Spleen (tissue), 11 donors: ENCODE results near the gene QRSL1. TPM values are rescaled to one million over a fixed set of nuclear protein-coding genes. Genes with fewer than 3 reads are reported as not detected.

Source experiments
- DNase-seq: peaks from one replicate; pipeline ENCODE4 v3.0.0-alpha.2; 2020
- H3K27ac ChIP-seq, 8 donors: fragments of 200-600 bp; sonication (generic) in 7 of 8; 1 replicate in 4 of 8; 2 replicates in 4 of 8; pipeline versions ENCODE4 v1.5.0 to v1.8.0; 2016 to 2021; ENCODE audit warnings: inconsistent platforms in 4 of 8, mild to moderate bottlenecking in 4 of 8, moderate library complexity in 1 of 8
- H3K27me3 ChIP-seq, 7 donors: fragments of 200-600 bp; sonication (generic) in 6 of 7; replicated peaks in 1 of 7; 1 replicate in 4 of 7; 2 replicates in 3 of 7; pipeline versions ENCODE4 v1.5.0 to v1.8.0; 2016 to 2021; ENCODE audit warnings: inconsistent platforms in 3 of 7, mild to moderate bottlenecking in 1 of 7
- H3K36me3 ChIP-seq, 6 donors: fragments of 200-600 bp; sonication (generic) in 5 of 6; 1 replicate in 4 of 6; 2 replicates in 2 of 6; pipeline versions ENCODE4 v1.5.0 to v1.8.0; 2016 to 2021; ENCODE audit warnings: inconsistent platforms in 2 of 6
- H3K4me1 ChIP-seq, 6 donors: fragments of 200-600 bp; sonication (generic) in 5 of 6; 1 replicate in 3 of 6; 2 replicates in 3 of 6; pipeline versions ENCODE4 v1.5.0 to v1.8.0; 2016 to 2021; ENCODE audit warnings: inconsistent platforms in 3 of 6
- H3K4me3 ChIP-seq, 8 donors: fragments of 200-600 bp; sonication (generic) in 7 of 8; 1 replicate in 4 of 8; 2 replicates in 4 of 8; pipeline versions ENCODE4 v1.5.0 to v1.8.0; 2016 to 2021; ENCODE audit warnings: inconsistent platforms in 4 of 8, mild to moderate bottlenecking in 4 of 8, moderate library complexity in 2 of 8
- H3K9me3 ChIP-seq, 8 donors: fragments of 200-600 bp; sonication (generic) in 7 of 8; 1 replicate in 4 of 8; 2 replicates in 4 of 8; pipeline versions ENCODE4 v1.5.0 to v1.8.0; 2016 to 2021; ENCODE audit warnings: inconsistent platforms in 4 of 8
- CTCF ChIP-seq, 11 experiments: fragments of 200-600 bp in 7 of 11; fragments of 450-650 bp in 4 of 11; sonication (generic) in 4 of 11; IDR thresholded peaks in 8 of 11; conservative IDR thresholded peaks in 3 of 11; 1 replicate in 7 of 11; 2 replicates in 4 of 11; pipeline versions ENCODE4 v1.4.0 to v1.8.0; 2016 to 2021; ENCODE audit warnings: antibody characterized with exemption in 11 of 11, inconsistent platforms in 4 of 11, mild to moderate bottlenecking in 1 of 11
- POLR2A ChIP-seq, 3 donors: fragments of 450-650 bp; IDR thresholded peaks; one replicate each; pipeline ENCODE4 v1.5.1; 2017; ENCODE audit warnings: antibody characterized with exemption in 3 of 3, mild to moderate bottlenecking in 1 of 3
- POLR2AphosphoS5 ChIP-seq, 3 donors: sonication (generic); formaldehyde crosslinking; IDR thresholded peaks; one replicate each; pipeline ENCODE4 v1.5.1; 2017; ENCODE audit warnings: antibody characterized with exemption in 3 of 3
- WGBS, 5 donors: extraction: QIAGEN DNeasy Blood & Tissue Kit in 3 of 5; methylation state at CpG; one replicate each; pipeline versions ENCODE4 v1.1.5 to v1.1.7; 2013 to 2018; 5-methylcytosine and 5-hydroxymethylcytosine counted together
- intact Hi-C: fragments of 100-400 bp; cut with DNase I; formaldehyde crosslinking; loops from one replicate; pipeline ENCODE4 v1.15.0; 2023; ENCODE audit warnings: low total_unique reads
- polyA plus RNA-seq, 3 donors: library from polyadenylated mRNA; stranded (reverse); fragments of 200-250 nt; gene quantifications; one replicate each; pipeline ENCODE4 v1.2.1, GENCODE V29; 2013
- total RNA-seq, 7 donors: library from RNA; depleted of rRNA in 3 of 7; stranded (reverse); fragments of >200 nt in 3 of 7; fragmentation: NEBNext Ultra II Directional in 4 of 7; extraction: Animal tissue kit (Norgen Biotek cat#: 25700) in 4 of 7; gene quantifications; one replicate each; pipeline versions ENCODE4 v1.1.0 to v1.2.1, GENCODE V29; 2016 to 2021
- donor health status: healthy with polysubstance abuse.
- donor health status: DM: no; HTN: no; CAD: no; lungs with moderate emphysema.
- donor health status: DM: no; HTN: no; CAD: no.
- donor health status: Bipolar disorder and iron deficiency.
- donor health status: healthy.
- donor health status: DM: no; HTN: no; CAD: no.
- donor health status: DM: yes; HTN: yes; CAD: no.

Gene QRSL1
- total and polyA plus RNA-seq, 10 donors, result 16.4 to 27.9 (median 20.7) TPM

DNA sequence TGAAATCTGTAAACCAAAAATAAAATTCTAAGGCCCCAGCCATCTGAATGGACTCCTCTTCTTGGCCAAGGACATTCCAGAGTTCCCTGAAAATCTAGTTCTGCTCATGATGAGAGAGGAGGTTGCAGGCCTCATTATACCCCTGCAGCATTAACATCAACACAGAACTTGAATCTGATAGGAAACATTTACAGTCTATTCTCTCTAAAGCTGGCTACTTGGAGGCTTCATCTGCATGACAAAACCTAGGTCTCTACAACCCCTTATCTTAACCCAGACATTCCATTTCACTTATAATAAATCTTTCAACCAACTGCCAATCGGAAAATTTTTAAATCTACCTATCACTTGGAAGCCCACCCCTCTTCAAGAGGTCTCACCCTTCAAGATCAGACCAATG lies 15.8 kb upstream of the QRSL1 start:
- peaks cover 0 to 54% (median 2%) of the 10 kb centered on the region in 6 donors for H3K36me3 ChIP-seq
- no peak overlapping the region for H3K27ac ChIP-seq
- H3K9me3 ChIP-seq, result no peaks in the 10 kb centered on the region
- 87 to 100% (median 93%) methylated on average over 1 of the region's 1 CpG for WGBS, 5 donors
- DNase-seq, result no peak
- intact Hi-C loops, result no loop called here
- H3K4me3 ChIP-seq, result no peak overlapping the region
- H3K27me3 ChIP-seq, result no peaks in the 10 kb centered on the region
- no peak for TF ChIP-seq POLR2AphosphoS5 (IDR thresholded peaks at IDR 0.05)
- no peak for TF ChIP-seq CTCF (IDR thresholded peaks at IDR 0.05 in 8 of 11, conservative IDR thresholded peaks at IDR 0.05 in 3 of 11)
- H3K4me1 ChIP-seq, result peaks cover 0 to 37% (median 0%) of the 10 kb centered on the region in 6 donors

DNA sequence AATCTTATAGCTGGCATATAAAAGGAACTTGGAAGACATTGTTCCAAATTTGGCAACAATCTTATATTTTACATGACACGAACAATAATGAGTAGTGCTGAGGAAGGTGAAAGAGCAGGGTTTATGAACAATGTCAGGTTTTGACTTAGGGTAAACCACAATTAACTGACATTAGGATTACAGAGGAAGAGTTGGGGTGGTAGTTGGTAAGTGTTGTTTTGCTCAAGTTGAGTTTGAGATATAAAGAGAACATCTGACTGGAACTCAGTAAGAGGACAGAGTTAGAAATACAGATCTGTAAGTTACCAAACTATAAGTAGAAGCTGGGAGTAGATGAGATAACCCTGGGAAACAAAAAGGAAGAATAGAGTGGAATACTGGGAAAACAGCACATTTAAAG lies 15.2 kb upstream of the QRSL1 start:
- no peak for DNase-seq
- intact Hi-C loops, result no loop called here
- no peaks in the 10 kb centered on the region for H3K27me3 ChIP-seq
- WGBS, 5 donors, result 36 to 63% (median 50%) methylated on average over 1 of the region's 1 CpG
- H3K27ac ChIP-seq, result peak overlapping the region in 2 of 8 donors; percentile 7 to 9
- H3K36me3 ChIP-seq, result peaks cover 0 to 60% (median 3%) of the 10 kb centered on the region in 6 donors
- TF ChIP-seq POLR2A (IDR thresholded peaks at IDR 0.05) (no peak), POLR2AphosphoS5 (IDR thresholded peaks at IDR 0.05) (no peak), CTCF (IDR thresholded peaks at IDR 0.05 in 8 of 11, conservative IDR thresholded peaks at IDR 0.05 in 3 of 11) (no peak)
- peaks cover 0 to 31% (median 0%) of the 10 kb centered on the region in 6 donors for H3K4me1 ChIP-seq
- no peaks in the 10 kb centered on the region for H3K9me3 ChIP-seq
- H3K4me3 ChIP-seq, result no peak overlapping the region

DNA sequence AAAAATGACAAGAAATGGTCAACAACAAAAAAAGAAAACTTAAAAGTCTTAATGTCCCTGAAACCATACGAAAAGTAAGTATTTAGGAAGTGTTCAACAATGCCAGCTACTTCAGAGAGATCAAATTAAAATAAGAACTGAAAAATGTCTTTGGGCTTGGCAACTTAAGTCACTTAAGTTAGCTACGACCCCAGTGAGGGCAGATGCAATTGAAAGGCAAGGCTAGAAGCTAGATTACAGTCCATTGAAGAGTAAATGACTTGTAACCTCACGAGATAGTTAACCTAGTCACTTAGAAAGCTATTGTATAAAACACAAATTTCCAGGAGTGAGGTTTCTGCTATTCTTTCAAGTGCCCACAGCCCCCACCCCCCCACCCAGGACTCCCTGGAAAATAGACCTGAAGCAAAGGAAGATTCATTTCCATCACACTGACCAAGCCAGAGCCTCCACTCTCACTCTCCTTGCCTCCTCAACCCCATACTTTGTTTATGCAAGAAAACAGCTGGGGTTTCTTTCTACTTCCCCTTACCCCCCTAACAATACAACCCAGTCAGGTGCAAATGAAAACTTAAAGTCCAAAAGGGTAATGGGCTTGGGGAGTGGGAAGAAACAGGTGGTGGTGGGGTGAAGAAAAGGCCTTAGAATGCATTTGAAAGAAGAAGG lies 14.7 kb upstream of the QRSL1 start:
- peak overlapping the region in 2 of 8 donors; percentile 7 to 9 for H3K27ac ChIP-seq

More for the DNA sequence above, 14.7 kb upstream of the QRSL1 start:
- DNase-seq, result no peak
- Histone ChIP-seq H3K4me1 (peaks cover 0 to 25% (median 0%) of the 10 kb centered on the region in 6 donors), H3K4me3 (no peak overlapping the region), H3K27me3 (no peaks in the 10 kb centered on the region), H3K36me3 (peaks cover 0 to 63% (median 3%) of the 10 kb centered on the region in 6 donors), H3K9me3 (no peaks in the 10 kb centered on the region)
- TF ChIP-seq POLR2A (IDR thresholded peaks at IDR 0.05), result no peak
- no peak for TF ChIP-seq POLR2AphosphoS5 (IDR thresholded peaks at IDR 0.05)
- TF ChIP-seq CTCF (IDR thresholded peaks at IDR 0.05 in 8 of 11, conservative IDR thresholded peaks at IDR 0.05 in 3 of 11), result no peak
- intact Hi-C loops, result no loop called here
- WGBS, 5 donors, result 51 to 71% (median 62%) methylated on average over 3 of the region's 3 CpGs
